ENCODE results near the gene MEPCE. TPM values are rescaled to one million over a fixed set of nuclear protein-coding genes. Genes with fewer than 3 reads are reported as not detected.

MEPCE gene
- total RNA-seq, 1 experiment from 2014 or later: 43.3 TPM

DNA sequence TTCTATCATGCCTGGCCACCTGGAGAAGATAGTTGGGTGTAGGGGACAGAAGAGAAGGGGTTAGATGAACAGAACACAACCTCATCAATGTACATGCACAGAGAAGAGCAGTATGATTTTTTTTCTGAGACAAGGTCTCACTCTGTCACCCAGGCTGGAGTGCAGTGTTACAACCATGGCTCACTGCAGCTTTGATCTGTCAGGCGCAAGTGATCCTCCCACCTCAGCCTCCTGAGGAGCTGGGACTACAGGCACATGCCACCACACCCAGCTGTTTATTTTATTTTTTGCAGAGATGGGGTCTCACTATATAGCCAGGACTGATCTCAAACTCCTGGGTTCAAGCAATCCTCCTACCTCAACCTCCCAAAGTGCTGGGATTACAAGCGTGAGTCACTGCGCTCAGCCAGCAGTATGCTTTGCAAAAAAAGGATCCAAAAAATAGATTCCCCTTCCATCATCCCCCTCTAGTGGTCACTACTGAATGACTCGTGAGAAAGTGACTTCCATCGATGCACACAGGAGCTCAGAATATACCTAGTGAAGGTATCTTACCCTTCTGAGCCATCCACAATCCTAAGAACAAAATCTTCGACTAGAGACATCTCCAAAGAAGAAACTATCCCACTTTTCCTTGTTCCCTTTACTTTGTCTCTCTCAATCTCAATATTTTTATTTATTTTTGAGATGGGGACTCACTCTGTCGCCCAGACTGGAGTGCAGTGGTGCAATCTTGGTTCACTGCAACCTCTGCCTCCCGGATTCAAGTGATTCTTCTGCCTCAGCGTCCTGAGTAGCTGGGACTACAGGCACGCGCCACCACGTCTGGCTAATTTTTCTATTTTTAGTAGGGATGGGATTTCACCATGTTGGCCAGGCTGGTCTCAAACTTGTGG lies 22.1 kb upstream of the MEPCE start:
- no TSS peak for BruUV-seq (replicated peaks)
- Histone ChIP-seq H3K4me1 (no peaks in the 10 kb centered on the region), H3K36me3 (ENCODE audit: control insufficient read depth, insufficient read depth, low read length) (no peaks in the 10 kb centered on the region), H3K27me3 (replicated peaks; ENCODE audit: control insufficient read depth, insufficient read depth, low read length) (0 out of 2 replicates have a peak, but pooled peaks cover 1% of the 10 kb centered on the region), H3K4me3 (ENCODE audit: low read depth, low read length) (no peak overlapping the region), H3K9me3 (no peaks in the 10 kb centered on the region)
- no peak overlapping the region for H3K27ac Mint-ChIP-seq (ENCODE audit: unreplicated experiment)
- no peaks in the 10 kb centered on the region for H3K9me3 Mint-ChIP-seq (ENCODE audit: unreplicated experiment)
- H3K4me1 Mint-ChIP-seq (ENCODE audit: low read depth, unreplicated experiment): no peaks in the 10 kb centered on the region
- no peak overlapping the region for H3K4me3 Mint-ChIP-seq (ENCODE audit: unreplicated experiment)
- H3K27me3 Mint-ChIP-seq (ENCODE audit: insufficient read depth, unreplicated experiment): peaks cover 3% of the 10 kb centered on the region
- DNase-seq: peak; percentile 41 to 71
- ChIA-PET CTCF (interaction anchor here (0.7 to 1.3 kb wide), 13 partner anchors 9 to 279 kb away, joined by 3 to 13 read pairs (median 4); partner anchors contain the start of gene ZCWPW1), POLR2A (interaction anchor here (0.8 kb wide), 1 partner anchor 21 kb away, joined by 3 read pairs; the partner anchor contains the start of gene ZCWPW1)
- intact Hi-C loops (cut with micrococcal nuclease; ENCODE audit: unreplicated experiment): loop anchor here (1.0 kb wide), 2 partner anchors 33 to 43 kb away; no protein-coding TSS in a partner anchor
- no peaks in the 10 kb centered on the region for H3K36me3 Mint-ChIP-seq (ENCODE audit: insufficient read depth, unreplicated experiment)
- TF ChIP-seq, protein P1, sequence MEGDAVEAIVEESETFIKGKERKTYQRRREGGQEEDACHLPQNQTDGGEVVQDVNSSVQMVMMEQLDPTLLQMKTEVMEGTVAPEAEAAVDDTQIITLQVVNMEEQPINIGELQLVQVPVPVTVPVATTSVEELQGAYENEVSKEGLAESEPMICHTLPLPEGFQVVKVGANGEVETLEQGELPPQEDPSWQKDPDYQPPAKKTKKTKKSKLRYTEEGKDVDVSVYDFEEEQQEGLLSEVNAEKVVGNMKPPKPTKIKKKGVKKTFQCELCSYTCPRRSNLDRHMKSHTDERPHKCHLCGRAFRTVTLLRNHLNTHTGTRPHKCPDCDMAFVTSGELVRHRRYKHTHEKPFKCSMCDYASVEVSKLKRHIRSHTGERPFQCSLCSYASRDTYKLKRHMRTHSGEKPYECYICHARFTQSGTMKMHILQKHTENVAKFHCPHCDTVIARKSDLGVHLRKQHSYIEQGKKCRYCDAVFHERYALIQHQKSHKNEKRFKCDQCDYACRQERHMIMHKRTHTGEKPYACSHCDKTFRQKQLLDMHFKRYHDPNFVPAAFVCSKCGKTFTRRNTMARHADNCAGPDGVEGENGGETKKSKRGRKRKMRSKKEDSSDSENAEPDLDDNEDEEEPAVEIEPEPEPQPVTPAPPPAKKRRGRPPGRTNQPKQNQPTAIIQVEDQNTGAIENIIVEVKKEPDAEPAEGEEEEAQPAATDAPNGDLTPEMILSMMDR (IDR thresholded peaks at IDR 0.05; ENCODE audit: insufficient read depth in 1 of 2, low read depth in 1 of 2, low read length in 1 of 2, severe bottlenecking in 1 of 2, unreplicated experiment in 1 of 2): peak; percentile 56 to 74

GRCh38 chr7:100411101-100411500 lies 18.5 kb upstream of the MEPCE start:
- no peaks in the 10 kb centered on the region for H3K4me1 Mint-ChIP-seq (ENCODE audit: low read depth, unreplicated experiment)
- H3K4me3 Mint-ChIP-seq (ENCODE audit: unreplicated experiment): no peak overlapping the region
- BruUV-seq (replicated peaks): no TSS peak
- peaks cover 5% of the 10 kb centered on the region for H3K27me3 Mint-ChIP-seq (ENCODE audit: insufficient read depth, unreplicated experiment)
- H3K4me3 ChIP-seq (ENCODE audit: low read depth, low read length): no peak overlapping the region
- intact Hi-C loops (cut with micrococcal nuclease; ENCODE audit: unreplicated experiment): no loop called here
- TF ChIP-seq, protein P1 (IDR thresholded peaks at IDR 0.05; ENCODE audit: insufficient read depth in 1 of 2, low read depth in 1 of 2, low read length in 1 of 2, severe bottlenecking in 1 of 2, unreplicated experiment in 1 of 2): no peak
- no peaks in the 10 kb centered on the region for H3K4me1 ChIP-seq
- ChIA-PET POLR2A (no interaction called here), CTCF (interaction anchor here (0.7 kb wide), 1 partner anchor 417 kb away, joined by 5 read pairs; no protein-coding TSS in a partner anchor)
- no peaks in the 10 kb centered on the region for H3K9me3 Mint-ChIP-seq (ENCODE audit: unreplicated experiment)
- 0 out of 2 replicates have a peak, but pooled peaks cover 1% of the 10 kb centered on the region for H3K27me3 ChIP-seq (replicated peaks; ENCODE audit: control insufficient read depth, insufficient read depth, low read length)
- no peak overlapping the region for H3K27ac Mint-ChIP-seq (ENCODE audit: unreplicated experiment)
- H3K9me3 ChIP-seq: no peaks in the 10 kb centered on the region
- DNase-seq: no peak
- no peaks in the 10 kb centered on the region for H3K36me3 ChIP-seq (ENCODE audit: control insufficient read depth, insufficient read depth, low read length)
- H3K36me3 Mint-ChIP-seq (ENCODE audit: insufficient read depth, unreplicated experiment): no peaks in the 10 kb centered on the region

DNA sequence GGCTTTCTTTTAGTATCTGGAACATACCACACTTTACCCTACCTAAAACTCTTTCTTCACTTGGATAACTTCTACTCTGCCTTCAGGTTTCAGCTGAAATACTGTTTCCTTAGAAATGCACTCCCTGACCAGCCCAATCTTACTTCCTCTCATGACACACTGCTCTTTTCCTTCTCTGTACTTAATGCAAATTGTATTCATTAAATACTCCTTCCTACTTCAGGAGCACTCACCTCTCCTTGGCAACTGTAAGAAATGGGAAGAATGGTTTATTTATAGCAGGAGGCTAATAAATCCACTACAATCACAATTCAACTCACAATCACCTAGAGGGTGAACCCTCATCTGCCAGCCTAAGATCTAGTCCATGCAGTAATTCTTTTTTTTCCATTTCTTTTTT lies 16.3 kb upstream of the MEPCE start:
- Histone ChIP-seq H3K4me1 (no peaks in the 10 kb centered on the region), H3K27me3 (replicated peaks; ENCODE audit: control insufficient read depth, insufficient read depth, low read length) (0 out of 2 replicates have a peak, but pooled peaks cover 1% of the 10 kb centered on the region), H3K36me3 (ENCODE audit: control insufficient read depth, insufficient read depth, low read length) (no peaks in the 10 kb centered on the region), H3K9me3 (no peaks in the 10 kb centered on the region), H3K4me3 (ENCODE audit: low read depth, low read length) (no peak overlapping the region)
- peaks cover 5% of the 10 kb centered on the region for H3K27me3 Mint-ChIP-seq (ENCODE audit: insufficient read depth, unreplicated experiment)
- CTCF ChIA-PET: interaction anchor here (0.6 kb wide), 1 partner anchor 150 kb away, joined by 3 read pairs; no protein-coding TSS in a partner anchor
- BruUV-seq (replicated peaks): no TSS peak
- POLR2A ChIA-PET: no interaction called here
- no peaks in the 10 kb centered on the region for H3K4me1 Mint-ChIP-seq (ENCODE audit: low read depth, unreplicated experiment)
- H3K36me3 Mint-ChIP-seq (ENCODE audit: insufficient read depth, unreplicated experiment): no peaks in the 10 kb centered on the region
- DNase-seq: no peak
- no peak overlapping the region for H3K27ac Mint-ChIP-seq (ENCODE audit: unreplicated experiment)
- H3K4me3 Mint-ChIP-seq (ENCODE audit: unreplicated experiment): no peak overlapping the region
- intact Hi-C loops (cut with micrococcal nuclease; ENCODE audit: unreplicated experiment): no loop called here
- H3K9me3 Mint-ChIP-seq (ENCODE audit: unreplicated experiment): no peaks in the 10 kb centered on the region
- TF ChIP-seq, protein P1 (IDR thresholded peaks at IDR 0.05; ENCODE audit: insufficient read depth in 1 of 2, low read depth in 1 of 2, low read length in 1 of 2, severe bottlenecking in 1 of 2, unreplicated experiment in 1 of 2): no peak

Data from Caco-2 (cell line).